SK-N-SH (cell line): ENCODE results near the gene LRRC45. TPM values are rescaled to one million over a fixed set of nuclear protein-coding genes. Genes with fewer than 3 reads are reported as not detected.

Source experiments
- CTCF ChIA-PET: fragments of 300-600, 350-600 bp; formaldehyde crosslinking; extraction: SDS; loops from one replicate; lab custom pipeline; 2021; lab: Yijun Ruan, JAX
- POLR2A ChIA-PET: fragments of 350-600 bp; sonication (Branson Sonifier 250); formaldehyde crosslinking; extraction: SDS; loops from one replicate; lab custom pipeline; 2020; ENCODE audit warnings: antibody characterized with exemption, inconsistent platforms; lab: Yijun Ruan, JAX
- DNase-seq: peaks from one replicate; pipeline ENCODE4 v3.0.0; 2012
- H2AFZ ChIP-seq: fragments of 200-600 bp; sonication (generic); 2 replicates; pipeline ENCODE4 v1.8.1; 2016; ENCODE audit warnings: antibody characterized with exemption, mild to moderate bottlenecking, low read depth
- H3F3A ChIP-seq: fragments of 200-600 bp; sonication (generic); replicated peaks from 2 replicates; pipeline ENCODE3; 2016; ENCODE audit warnings: antibody characterized with exemption, mild to moderate bottlenecking; ENCODE audit not compliant: insufficient read depth
- H3K27ac ChIP-seq, 2 experiments: fragments of 200-500 bp in 1 of 2; fragments of 200-600 bp in 1 of 2; sonication (Bioruptor generic) in 1 of 2; sonication (generic), shearing (Covaris generic) in 1 of 2; 2 replicates each; pipeline versions ENCODE4 v1.5.1 to v1.6.1; 2014 to 2016; ENCODE audit warnings: low read depth in 2 of 2, inconsistent platforms in 1 of 2, low read length in 1 of 2, mild to moderate bottlenecking in 1 of 2, mixed read lengths in 1 of 2
- H3K27me3 ChIP-seq: fragments of 200-600 bp; sonication (generic), shearing (Covaris generic); 2 replicates; pipeline ENCODE4 v1.6.1; 2016; ENCODE audit warnings: mixed run types; ENCODE audit not compliant: insufficient read depth
- H3K36me3 ChIP-seq, 2 experiments: fragments of 200-500 bp in 1 of 2; fragments of 200-600 bp in 1 of 2; sonication (Bioruptor generic) in 1 of 2; sonication (generic) in 1 of 2; replicated peaks in 1 of 2; 2 replicates each; pipeline versions ENCODE3 to v1.5.1; 2014 to 2016; ENCODE audit warnings: low read length in 1 of 2, mild to moderate bottlenecking in 1 of 2; ENCODE audit not compliant: insufficient read depth in 2 of 2, control insufficient read depth in 1 of 2
- H3K4me1 ChIP-seq, 2 experiments: fragments of 200-500 bp in 1 of 2; fragments of 200-600 bp in 1 of 2; sonication (Bioruptor generic) in 1 of 2; sonication (generic), shearing (Covaris generic) in 1 of 2; 2 replicates each; pipeline versions ENCODE4 v1.5.1 to v1.6.1; 2014 to 2016; ENCODE audit warnings: low read depth in 1 of 2, low read length in 1 of 2, mixed run types in 1 of 2; ENCODE audit not compliant: insufficient read depth in 2 of 2, control insufficient read depth in 1 of 2
- H3K4me2 ChIP-seq: fragments of 200-600 bp; sonication (generic), shearing (Covaris generic); 2 replicates; pipeline ENCODE4 v1.6.1; 2017; ENCODE audit warnings: mixed run types
- H3K4me3 ChIP-seq, 2 experiments: fragments of 200-500 bp in 1 of 2; fragments of 200-600 bp in 1 of 2; sonication (Bioruptor generic) in 1 of 2; sonication (generic), shearing (Covaris generic) in 1 of 2; 2 replicates each; pipeline versions ENCODE4 v1.5.1 to v1.8.1; 2014 to 2016; ENCODE audit warnings: low read depth in 2 of 2, inconsistent platforms in 1 of 2, low read length in 1 of 2, mild to moderate bottlenecking in 1 of 2, mixed read lengths in 1 of 2, moderate library complexity in 1 of 2
- H3K79me2 ChIP-seq: fragments of 200-600 bp; sonication (generic); 2 replicates; pipeline ENCODE4 v1.8.1; 2017; ENCODE audit warnings: mild to moderate bottlenecking; ENCODE audit not compliant: insufficient read depth
- H3K9ac ChIP-seq: fragments of 200-600 bp; sonication (generic); 2 replicates; pipeline ENCODE4 v1.6.1; 2017; ENCODE audit warnings: mixed run types
- H3K9me2 ChIP-seq: fragments of 200-600 bp; sonication (generic); 2 replicates; pipeline ENCODE4 v1.6.1; 2017; ENCODE audit warnings: mixed run types
- H3K9me3 ChIP-seq: fragments of 200-600 bp; sonication (generic); 2 replicates; pipeline ENCODE4 v1.6.1; 2017; ENCODE audit warnings: mixed run types, mild to moderate bottlenecking, moderate library complexity
- H4K20me1 ChIP-seq: fragments of 200-600 bp; sonication (generic); 2 replicates; pipeline ENCODE4 v1.6.1; 2017; ENCODE audit warnings: mild to moderate bottlenecking, mixed run types; ENCODE audit not compliant: insufficient read depth
- CHD2 ChIP-seq: fragments of 150-350 bp; IDR thresholded peaks from 2 replicates; pipeline ENCODE4 v1.6.1; 2018; ENCODE audit warnings: low read length; ENCODE audit not compliant: partially characterized antibody
- FOXJ3 ChIP-seq: sonication (generic); formaldehyde crosslinking; IDR thresholded peaks from 2 replicates; pipeline ENCODE4 v1.5.1; 2020; ENCODE audit warnings: mild to moderate bottlenecking, missing genetic modification reagents
- GABPA ChIP-seq: IDR thresholded peaks from 2 replicates; pipeline ENCODE4 v1.4.0; 2012; ENCODE audit warnings: low read depth, mild to moderate bottlenecking
- IRF3 ChIP-seq: fragments of 150-350 bp; IDR thresholded peaks from 2 replicates; pipeline ENCODE4 v1.6.1; 2016; ENCODE audit warnings: mild to moderate bottlenecking, low read depth, low read length
- MAX ChIP-seq: IDR thresholded peaks from 2 replicates; pipeline ENCODE4 v1.4.0; 2012; ENCODE audit warnings: low read depth
- MEF2A ChIP-seq: IDR thresholded peaks from 2 replicates; pipeline ENCODE4 v1.4.0; 2012; ENCODE audit warnings: low read depth, borderline replicate concordance
- NRF1 ChIP-seq: IDR thresholded peaks from 2 replicates; pipeline ENCODE4 v1.6.1; 2012; ENCODE audit warnings: low read depth, mild to moderate bottlenecking, low read length
- RAD21 ChIP-seq: IDR thresholded peaks from 2 replicates; pipeline ENCODE4 v1.6.1; 2012; ENCODE audit warnings: mild to moderate bottlenecking, low read length
- RCOR1 ChIP-seq: fragments of 150-350 bp; IDR thresholded peaks from 2 replicates; pipeline ENCODE4 v1.6.1; 2017; ENCODE audit warnings: antibody characterized with exemption, low read length
- REST ChIP-seq: IDR thresholded peaks from 2 replicates; pipeline ENCODE4 v1.6.1; 2012; ENCODE audit warnings: mild to moderate bottlenecking, low read depth, low read length, moderate library complexity
- RFX5 ChIP-seq: IDR thresholded peaks from 2 replicates; pipeline ENCODE4 v1.6.1; 2012; ENCODE audit warnings: mild to moderate bottlenecking, improper control_type of control experiment, low read length
- SIN3A ChIP-seq: IDR thresholded peaks from 2 replicates; pipeline ENCODE4 v1.6.1; 2012; ENCODE audit warnings: low read depth, mild to moderate bottlenecking, low read length, moderate library complexity, borderline replicate concordance
- TAF1 ChIP-seq: IDR thresholded peaks from 2 replicates; pipeline ENCODE4 v1.6.1; 2012; ENCODE audit warnings: low read depth, mild to moderate bottlenecking, low read length, moderate library complexity, borderline replicate concordance
- TEAD4 ChIP-seq: IDR thresholded peaks from 2 replicates; pipeline ENCODE4 v1.4.0; 2012; ENCODE audit warnings: mild to moderate bottlenecking, borderline replicate concordance; ENCODE audit not compliant: insufficient read depth
- USF1 ChIP-seq: IDR thresholded peaks from 2 replicates; pipeline ENCODE4 v1.4.0; 2012; ENCODE audit warnings: low read depth, borderline replicate concordance
- YY1 ChIP-seq: IDR thresholded peaks from 2 replicates; pipeline ENCODE4 v1.4.0; 2012; ENCODE audit warnings: low read depth, mild to moderate bottlenecking
- WGBS: methylation state at CpG from one replicate; pipeline ENCODE4 v1.1.6; 2017; ENCODE audit warnings: low lambda C conversion rate; 5-methylcytosine and 5-hydroxymethylcytosine counted together
- polyA plus RNA-seq, 3 experiments: library from polyadenylated mRNA; depleted of rRNA; stranded (reverse); fragments of >200 nt; gene quantifications; 2 replicates each; pipeline ENCODE4 v1.2.3, GENCODE V29; 2012

Gene LRRC45
- polyA plus RNA-seq, 1 of the 3 experiments (the other 2 are of a cell fraction) = 31.5 TPM

- Histone ChIP-seq H4K20me1 (no peaks in the 10 kb centered on the region), H3K4me3 (no peak overlapping the region), H3K9me3 (no peaks in the 10 kb centered on the region), H3F3A (peaks cover 5% of the 10 kb centered on the region), H3K4me2 (no peak overlapping the region), H3K79me2 (peaks cover 14% of the 10 kb centered on the region; the same call in 1 of the 2 replicates), H3K9me2 (no peaks in the 10 kb centered on the region), H3K9ac (no peak overlapping the region), H3K27ac (no peak overlapping the region), H3K27me3 (no peaks in the 10 kb centered on the region), H2AFZ (no peak overlapping the region), H3K36me3 (peaks cover 15 to 35% of the 10 kb centered on the region in 2 experiments), H3K4me1 (peaks cover 0 to 11% of the 10 kb centered on the region in 2 experiments; a peak in 1 of 4 replicates)
- no peak for DNase-seq
- ChIA-PET CTCF (interaction anchor here (1.0 kb wide), 1 partner anchor 16 kb away, joined by 3 read pairs; no protein-coding TSS in a partner anchor), POLR2A (no interaction called here)
- TF ChIP-seq CHD2 (no peak), SIN3A (no peak), RFX5 (no peak), NRF1 (no peak), RAD21 (no peak), FOXJ3 (CRISPR knock-in tag) (no peak)
- 92% methylated on average over 21 of the region's 21 CpGs for WGBS
Observed at GRCh38 chr17:82046903-82047302, 23.8 kb downstream of the LRRC45 start.

GRCh38 chr17:82047379-82047778 lies 24.3 kb downstream of the LRRC45 start:
- 93% methylated on average over 24 of the region's 24 CpGs for WGBS
- DNase-seq = no peak
- POLR2A ChIA-PET = no interaction called here
- Histone ChIP-seq H3K79me2 (peaks cover 19% of the 10 kb centered on the region), H3K4me2 (no peak overlapping the region), H3K4me1 (peaks cover 0 to 11% of the 10 kb centered on the region in 2 experiments; a peak in 1 of 4 replicates), H3K9ac (no peak overlapping the region), H3K4me3 (no peak overlapping the region), H3K9me2 (no peaks in the 10 kb centered on the region), H3K27ac (no peak overlapping the region), H3K27me3 (no peaks in the 10 kb centered on the region), H2AFZ (no peak overlapping the region), H4K20me1 (peaks cover 3% of the 10 kb centered on the region; the same call in 1 of the 2 replicates), H3K36me3 (peaks cover 15 to 35% of the 10 kb centered on the region in 2 experiments), H3F3A (peaks cover 5% of the 10 kb centered on the region), H3K9me3 (no peaks in the 10 kb centered on the region)
- TF ChIP-seq IRF3 = no peak
- TF ChIP-seq MEF2A = no peak
- no peak for TF ChIP-seq MAX
- TF ChIP-seq TEAD4 = no peak
- TF ChIP-seq REST = no peak
- TF ChIP-seq GABPA = no peak
- no peak for TF ChIP-seq FOXJ3 (CRISPR knock-in tag)
- TF ChIP-seq YY1 = no peak
- no peak for TF ChIP-seq RCOR1
- no peak for TF ChIP-seq USF1
- no peak for TF ChIP-seq NRF1
- TF ChIP-seq TAF1 = no peak
- CTCF ChIA-PET = interaction anchor here (0.8 to 4.1 kb wide), 3 partner anchors 10 to 26 kb away, joined by 3 to 42 read pairs (median 10); partner anchors contain the start of genes DCXR and RAC3
